ENCODE results near the gene CELA3A.
"Not testable (repeated sequence)": the region's sequence is repeated elsewhere in the genome, so short reads cannot be mapped to it uniquely, and the experiment has no call there.

CELA3A gene

GRCh38 chr1:22001409-22001808 lies at the start of gene CELA3A:
Gene CELA3A (plus strand): TSS chr1:22001657. CDS start chr1:22001675, 18 bp downstream.
- no peak for DNase-seq (ENCODE audit: low read depth)

- DNase-seq (ENCODE audit: low read depth): no peak
Observed at GRCh38 chr1:21952786-21953520, 48.5 kb upstream of the CELA3A start.

GRCh38 chr1:21955058-21955457 lies 46.4 kb upstream of the CELA3A start:
- DNase-seq (ENCODE audit: low read depth): no peak

GRCh38 chr1:21955501-21956281 lies 45.8 kb upstream of the CELA3A start:
- DNase-seq (ENCODE audit: low read depth): no peak

GRCh38 chr1:21956720-21957552 lies 44.5 kb upstream of the CELA3A start:
- no peak for DNase-seq (ENCODE audit: low read depth)

- DNase-seq (ENCODE audit: low read depth): no peak
Observed at GRCh38 chr1:21961337-21961736, 40.1 kb upstream of the CELA3A start.

- DNase-seq (ENCODE audit: low read depth): no peak
Observed at GRCh38 chr1:21961799-21962198, 39.7 kb upstream of the CELA3A start.

- DNase-seq (ENCODE audit: low read depth): no peak
Observed at GRCh38 chr1:21963477-21964217, 37.8 kb upstream of the CELA3A start.

GRCh38 chr1:21966247-21967000 lies 35.0 kb upstream of the CELA3A start:
- no peak for DNase-seq (ENCODE audit: low read depth)

- DNase-seq (ENCODE audit: low read depth): not testable (repeated sequence)
Observed at GRCh38 chr1:21967216-21967615, 34.2 kb upstream of the CELA3A start.

GRCh38 chr1:21969066-21969465 lies 32.4 kb upstream of the CELA3A start:
- DNase-seq (ENCODE audit: low read depth): not testable (repeated sequence)

GRCh38 chr1:21970523-21970922 lies 30.9 kb upstream of the CELA3A start:
- DNase-seq (ENCODE audit: low read depth): not testable (repeated sequence)

- not testable (repeated sequence) for DNase-seq (ENCODE audit: low read depth)
Observed at GRCh38 chr1:21972973-21973441, 28.4 kb upstream of the CELA3A start.

- not testable (repeated sequence) for DNase-seq (ENCODE audit: low read depth)
Observed at GRCh38 chr1:21973948-21974347, 27.5 kb upstream of the CELA3A start.

GRCh38 chr1:21974699-21975098 lies 26.8 kb upstream of the CELA3A start:
- not testable (repeated sequence) for DNase-seq (ENCODE audit: low read depth)

GRCh38 chr1:21975296-21975695 lies 26.2 kb upstream of the CELA3A start:
- not testable (repeated sequence) for DNase-seq (ENCODE audit: low read depth)

- not testable (repeated sequence) for DNase-seq (ENCODE audit: low read depth)
Observed at GRCh38 chr1:21976703-21977239, 24.7 kb upstream of the CELA3A start, which contains the start of gene CELA3B. Gene CELA3B (plus strand): TSS chr1:21977022. CDS start chr1:21977040, 18 bp downstream.

GRCh38 chr1:21978209-21978608 lies 23.2 kb upstream of the CELA3A start:
- not testable (repeated sequence) for DNase-seq (ENCODE audit: low read depth)

GRCh38 chr1:21980515-21981220 lies 20.8 kb upstream of the CELA3A start:
- not testable (repeated sequence) for DNase-seq (ENCODE audit: low read depth)

- not testable (repeated sequence) for DNase-seq (ENCODE audit: low read depth)
Observed at GRCh38 chr1:21981253-21981652, 20.2 kb upstream of the CELA3A start.

Measured in non-pigmented ciliary epithelial cell (primary cell).